ENCODE measurements around the gene IER3IP1. TPM values are rescaled to one million over a fixed set of nuclear protein-coding genes. Genes with fewer than 3 reads are reported as not detected.
"Not testable (repeated sequence)": the region's sequence is repeated elsewhere in the genome, so short reads cannot be mapped to it uniquely, and the experiment has no call there.

Gene IER3IP1
- total and polyA plus RNA-seq, 3 experiments from 2014 or later, result 15.6 to 20.9 (median 19.0) TPM

DNA sequence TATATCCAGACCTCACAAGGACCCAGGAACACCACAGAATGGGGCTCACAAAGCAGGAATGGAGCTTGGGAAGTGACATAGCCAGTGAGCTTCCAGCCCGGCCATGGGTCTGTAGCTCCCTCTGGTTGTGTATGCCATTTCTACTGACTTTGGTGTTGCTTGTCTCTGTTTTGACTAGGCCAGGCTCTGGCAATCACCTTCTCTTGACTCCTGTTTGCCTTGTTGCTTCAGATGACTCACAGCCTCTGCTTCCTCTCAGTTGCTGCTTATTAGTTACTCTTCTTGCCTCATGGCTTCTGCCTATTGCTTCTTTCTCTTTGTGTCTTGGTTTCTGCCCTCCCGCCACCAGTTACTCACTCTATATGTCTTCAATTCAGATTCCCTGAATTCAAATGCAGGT lies 15.8 kb upstream of the IER3IP1 start:
- POLR2A ChIA-PET, result no interaction called here
- H3K9me3 ChIP-seq (ENCODE audit: low read length), result no peaks in the 10 kb centered on the region

DNA sequence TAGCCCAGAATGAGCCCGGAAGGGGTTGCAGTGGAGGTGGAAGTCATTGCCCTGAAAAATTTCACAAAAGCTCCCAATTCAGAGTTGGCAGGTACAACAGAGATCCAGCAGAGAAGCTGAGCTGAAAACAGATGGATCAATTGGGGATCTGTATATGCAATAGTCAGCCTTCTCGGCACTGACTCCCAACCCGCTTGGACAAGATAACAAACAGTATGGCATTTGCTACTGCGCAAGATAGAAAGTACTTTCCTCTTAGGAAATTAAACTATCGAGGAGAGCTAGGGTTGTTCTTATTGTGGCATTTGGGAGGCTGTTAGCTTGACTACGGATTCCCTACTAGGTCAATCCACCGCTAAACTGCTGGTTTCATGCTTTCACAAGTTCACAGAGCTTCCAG lies 11.6 kb upstream of the IER3IP1 start:
- Histone ChIP-seq H3K27ac (ENCODE audit: low read depth, low read length) (no peak overlapping the region), H3K4me3 (ENCODE audit: low read length) (no peak overlapping the region), H3K27me3 (ENCODE audit: insufficient read depth, low read length, poor library complexity, severe bottlenecking) (no peaks in the 10 kb centered on the region), H3K36me3 (ENCODE audit: insufficient read depth, low read length) (no peaks in the 10 kb centered on the region), H3K4me1 (ENCODE audit: insufficient read depth, low read length) (no peaks in the 10 kb centered on the region), H3K9me3 (ENCODE audit: low read length) (no peaks in the 10 kb centered on the region)
- peaks cover 0 to 14% (median 1%) of the 10 kb centered on the region in 3 donors for H3K36me3 Mint-ChIP-seq
- H3K9me3 Mint-ChIP-seq, result peaks cover 7 to 17% (median 13%) of the 10 kb centered on the region in 5 donors
- peaks cover 7 to 34% of the 10 kb centered on the region in 2 donors for H3K27me3 Mint-ChIP-seq
- no peak overlapping the region for H3K4me3 Mint-ChIP-seq
- ChIA-PET CTCF (interaction anchor here (1.8 kb wide), 1 partner anchor 14 kb away, joined by 4 read pairs; no protein-coding TSS in a partner anchor), POLR2A (no interaction called here)
- no peak for DNase-seq
- no peak overlapping the region for H3K27ac Mint-ChIP-seq
- H3K4me1 Mint-ChIP-seq, result no peaks in the 10 kb centered on the region

More for the DNA sequence above, 15.8 kb upstream of the IER3IP1 start:
- Mint-ChIP-seq H3K4me1 (no peaks in the 10 kb centered on the region), H3K36me3 (peaks cover 0 to 3% (median 1%) of the 10 kb centered on the region in 3 donors), H3K4me3 (no peak overlapping the region), H3K27me3 (peaks cover 10 to 51% of the 10 kb centered on the region in 2 donors), H3K9me3 (no peaks in the 10 kb centered on the region), H3K27ac (no peak overlapping the region)
- Histone ChIP-seq H3K4me1 (ENCODE audit: insufficient read depth, low read length) (no peaks in the 10 kb centered on the region), H3K27ac (ENCODE audit: low read depth, low read length) (no peak overlapping the region), H3K36me3 (ENCODE audit: insufficient read depth, low read length) (no peaks in the 10 kb centered on the region), H3K4me3 (ENCODE audit: low read length) (no peak overlapping the region), H3K27me3 (ENCODE audit: insufficient read depth, low read length, poor library complexity, severe bottlenecking) (no peaks in the 10 kb centered on the region)
- DNase-seq, result no peak
- CTCF ChIA-PET, result no interaction called here

DNA sequence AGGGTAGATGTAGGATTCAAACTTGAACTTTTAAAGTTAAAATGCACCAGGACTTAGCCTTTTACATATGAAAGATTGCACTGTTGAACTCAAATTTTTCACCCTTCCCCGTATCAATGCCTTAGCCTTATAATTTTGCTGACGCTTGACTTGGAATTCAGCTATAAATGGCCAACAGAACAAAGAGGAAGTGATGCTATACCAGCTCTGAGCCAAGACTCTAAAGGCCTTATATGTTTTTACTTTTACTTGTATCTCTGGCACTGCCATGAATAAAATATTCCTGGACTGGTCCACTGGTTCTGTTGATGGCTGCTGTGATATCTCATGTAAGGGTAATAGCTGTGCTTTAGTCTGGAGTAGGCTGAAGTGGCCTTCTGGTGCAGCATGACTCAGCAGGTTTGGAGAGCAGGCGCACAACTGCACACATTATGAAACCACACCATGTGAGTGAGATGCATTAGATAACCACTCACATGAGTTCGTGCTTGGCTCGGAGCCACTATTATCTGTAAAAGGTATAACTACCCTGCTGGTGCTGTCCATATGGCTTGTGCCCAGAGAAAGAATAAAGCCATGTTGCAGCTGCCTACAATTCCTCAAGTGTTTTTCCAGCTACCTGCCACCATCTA lies 8.4 kb upstream of the IER3IP1 start:
- H3K27ac ChIP-seq (ENCODE audit: low read depth, low read length), result no peak overlapping the region
- no peaks in the 10 kb centered on the region for H3K4me1 ChIP-seq (ENCODE audit: insufficient read depth, low read length)
- H3K27me3 ChIP-seq (ENCODE audit: insufficient read depth, low read length, poor library complexity, severe bottlenecking), result no peaks in the 10 kb centered on the region
- no peaks in the 10 kb centered on the region for H3K36me3 ChIP-seq (ENCODE audit: insufficient read depth, low read length)
- no peak for DNase-seq
- POLR2A ChIA-PET, result no interaction called here
- Mint-ChIP-seq H3K27ac (no peak overlapping the region), H3K4me3 (no peak overlapping the region), H3K4me1 (no peaks in the 10 kb centered on the region), H3K36me3 (peaks cover 0 to 14% (median 1%) of the 10 kb centered on the region in 3 donors), H3K9me3 (peaks cover 7 to 17% (median 13%) of the 10 kb centered on the region in 5 donors), H3K27me3 (peaks cover 15 to 47% of the 10 kb centered on the region in 2 donors)
- H3K4me3 ChIP-seq (ENCODE audit: low read length), result no peak overlapping the region
- H3K9me3 ChIP-seq (ENCODE audit: low read length), result no peaks in the 10 kb centered on the region
- CTCF ChIA-PET, result no interaction called here

DNA sequence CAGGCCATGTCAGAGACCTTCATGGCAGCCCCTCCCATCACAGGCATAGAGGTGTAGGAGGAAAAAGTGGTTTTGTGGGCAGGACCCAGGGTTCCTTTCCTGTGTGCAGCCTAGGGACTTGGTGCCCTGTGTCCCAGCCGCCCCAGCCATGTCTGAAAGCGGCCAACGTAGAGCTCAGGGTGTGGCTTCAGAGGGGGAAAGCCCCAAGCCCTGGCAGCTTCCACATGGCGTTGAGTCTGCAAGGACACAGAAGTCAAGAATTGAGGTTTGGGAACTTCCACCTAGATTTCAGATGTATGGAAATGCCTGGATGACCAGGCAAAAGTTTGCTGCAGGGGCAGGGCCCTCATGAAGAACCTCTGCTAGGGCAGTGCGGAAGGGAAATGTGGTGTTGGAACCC lies 6.0 kb upstream of the IER3IP1 start:
- H3K4me1 Mint-ChIP-seq; H3K36me3 ChIP-seq (ENCODE audit: insufficient read depth, low read length); DNase-seq; H3K4me1 ChIP-seq (ENCODE audit: insufficient read depth, low read length); H3K27ac ChIP-seq (ENCODE audit: low read depth, low read length); H3K4me3 ChIP-seq (ENCODE audit: low read length); H3K27me3 ChIP-seq (ENCODE audit: insufficient read depth, low read length, poor library complexity, severe bottlenecking); H3K4me3 Mint-ChIP-seq; H3K9me3 ChIP-seq (ENCODE audit: low read length); H3K27ac Mint-ChIP-seq; POLR2A ChIA-PET; CTCF ChIA-PET: not testable (repeated sequence)
- H3K9me3 Mint-ChIP-seq, result peaks cover 7 to 17% (median 13%) of the 10 kb centered on the region in 5 donors
- H3K27me3 Mint-ChIP-seq, result peaks cover 15 to 41% of the 10 kb centered on the region in 2 donors
- peaks cover 0 to 14% (median under 1%) of the 10 kb centered on the region in 3 donors for H3K36me3 Mint-ChIP-seq

DNA sequence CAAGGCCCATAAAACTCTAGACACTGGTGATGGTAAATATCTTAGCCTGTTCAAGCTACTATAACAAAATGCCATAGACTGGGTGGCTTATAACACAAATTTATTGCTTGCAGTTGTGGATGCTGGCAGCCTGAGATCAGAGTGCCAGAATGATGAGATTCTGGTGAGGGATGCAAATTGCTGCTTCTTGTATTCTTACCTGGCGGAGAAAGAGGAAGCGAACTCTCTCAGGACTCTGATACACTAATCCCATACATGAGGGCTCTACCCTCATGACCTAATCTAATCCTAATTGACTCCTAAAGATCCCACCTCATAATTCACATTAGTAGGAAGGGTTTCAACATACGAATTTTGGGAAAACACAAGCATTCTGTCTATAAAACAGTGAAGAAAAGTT lies 4.6 kb upstream of the IER3IP1 start:
- ChIA-PET CTCF (no interaction called here), POLR2A (no interaction called here)
- Mint-ChIP-seq H3K27ac (peak overlapping the region in 1 of 8 donors; percentile 3), H3K4me3 (peak overlapping the region in 1 of 7 donors; percentile 6), H3K27me3 (peaks cover 15 to 33% of the 10 kb centered on the region in 2 donors), H3K9me3 (peaks cover 7 to 17% (median 13%) of the 10 kb centered on the region in 5 donors), H3K36me3 (peaks cover 0 to 14% (median 3%) of the 10 kb centered on the region in 3 donors), H3K4me1 (peaks cover 0 to 4% (median 2%) of the 10 kb centered on the region in 3 donors)
- Histone ChIP-seq H3K36me3 (ENCODE audit: insufficient read depth, low read length) (no peaks in the 10 kb centered on the region), H3K4me3 (ENCODE audit: low read length) (no peak overlapping the region), H3K27me3 (ENCODE audit: insufficient read depth, low read length, poor library complexity, severe bottlenecking) (no peaks in the 10 kb centered on the region), H3K27ac (ENCODE audit: low read depth, low read length) (no peak overlapping the region), H3K9me3 (ENCODE audit: low read length) (no peaks in the 10 kb centered on the region), H3K4me1 (ENCODE audit: insufficient read depth, low read length) (no peaks in the 10 kb centered on the region)
- no peak for DNase-seq

DNA sequence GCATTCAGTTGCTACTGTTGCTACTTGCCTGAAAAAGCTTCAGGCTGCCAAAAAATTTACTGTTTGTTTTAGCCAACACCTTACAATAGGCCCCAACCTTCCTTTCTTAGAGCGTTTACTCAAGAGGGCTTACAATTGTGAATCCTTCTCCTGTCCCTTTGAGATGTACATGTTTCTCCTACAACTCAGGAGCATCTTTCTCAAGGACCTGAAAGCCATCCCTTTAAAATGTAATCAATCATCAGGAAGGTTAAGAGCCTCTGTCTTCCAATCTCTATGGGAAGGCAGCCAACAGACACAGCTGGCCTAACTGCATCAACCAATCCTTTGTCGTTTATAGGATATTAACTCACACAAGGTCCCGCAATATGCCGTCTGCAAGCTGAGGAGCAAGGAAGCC lies 3.4 kb upstream of the IER3IP1 start:
- H3K4me3 ChIP-seq (ENCODE audit: low read length), result no peak overlapping the region
- DNase-seq, result no peak
- Mint-ChIP-seq H3K27me3 (peaks cover 15 to 32% of the 10 kb centered on the region in 2 donors), H3K4me1 (peaks cover 0 to 4% (median 2%) of the 10 kb centered on the region in 3 donors), H3K4me3 (peak overlapping the region in 1 of 7 donors; percentile 7), H3K27ac (no peak overlapping the region), H3K36me3 (peaks cover 0 to 7% (median 7%) of the 10 kb centered on the region in 3 donors), H3K9me3 (peaks cover 2 to 9% (median 7%) of the 10 kb centered on the region in 5 donors)
- no peaks in the 10 kb centered on the region for H3K9me3 ChIP-seq (ENCODE audit: low read length)
- H3K36me3 ChIP-seq (ENCODE audit: insufficient read depth, low read length), result no peaks in the 10 kb centered on the region
- POLR2A ChIA-PET, result no interaction called here
- CTCF ChIA-PET, result interaction anchor here (0.8 kb wide), 1 partner anchor 30 kb away, joined by 4 read pairs; the partner anchor contains the start of gene HDHD2
- H3K27ac ChIP-seq (ENCODE audit: low read depth, low read length), result no peak overlapping the region
- H3K4me1 ChIP-seq (ENCODE audit: insufficient read depth, low read length), result peaks cover 9% of the 10 kb centered on the region
- no peaks in the 10 kb centered on the region for H3K27me3 ChIP-seq (ENCODE audit: insufficient read depth, low read length, poor library complexity, severe bottlenecking)

DNA sequence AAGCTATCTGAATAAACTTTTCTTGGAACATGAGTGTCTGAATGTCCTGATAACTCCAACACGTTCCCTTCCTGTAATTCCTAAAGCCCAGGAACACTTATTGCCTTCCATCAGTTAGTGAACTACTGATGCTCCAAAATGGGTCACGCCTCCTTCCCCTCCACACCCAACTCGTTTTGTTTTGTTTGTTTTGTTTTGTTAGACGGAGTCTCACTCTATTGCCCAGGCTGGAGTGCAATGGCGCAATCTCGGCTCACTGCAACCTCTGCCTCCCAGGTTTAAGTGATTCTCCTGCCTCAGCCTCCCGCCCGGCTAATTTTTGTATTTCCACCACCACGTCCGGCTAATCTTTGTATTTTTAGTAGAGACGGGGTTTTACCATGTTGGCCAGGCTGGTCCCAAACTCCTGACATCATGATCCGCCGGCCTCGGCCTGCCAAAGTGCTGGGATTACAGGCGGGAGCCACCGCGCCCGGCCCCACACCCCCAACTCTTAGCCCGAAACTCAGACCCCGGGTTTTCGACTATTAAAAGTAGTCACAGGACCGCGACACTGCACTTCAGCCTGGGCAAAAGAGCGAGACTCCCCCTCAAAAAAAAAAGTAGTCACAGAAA lies 774 bp downstream of the IER3IP1 start:
- peak overlapping the region; percentile 79 for H3K4me3 ChIP-seq (ENCODE audit: low read length)
- peak overlapping the region; percentile 62 for H3K27ac ChIP-seq (ENCODE audit: low read depth, low read length)
- no peaks in the 10 kb centered on the region for H3K36me3 ChIP-seq (ENCODE audit: insufficient read depth, low read length)
- no peaks in the 10 kb centered on the region for H3K27me3 ChIP-seq (ENCODE audit: insufficient read depth, low read length, poor library complexity, severe bottlenecking)
- H3K4me3 Mint-ChIP-seq, result no peak overlapping the region
- DNase-seq, result no peak
- H3K4me1 ChIP-seq (ENCODE audit: insufficient read depth, low read length), result peaks cover 25% of the 10 kb centered on the region
- ChIA-PET CTCF (no interaction called here), POLR2A (interaction anchor here (0.8 kb wide), 1 partner anchor 25 kb away, joined by 3 read pairs; the partner anchor contains the start of gene HDHD2)
- peaks cover 7% of the 10 kb centered on the region in 2 donors for H3K27me3 Mint-ChIP-seq
- peak overlapping the region in 3 of 8 donors; percentile 80 to 95 (median 88) for H3K27ac Mint-ChIP-seq
- peaks cover 0 to 11% (median 2%) of the 10 kb centered on the region in 3 donors for H3K4me1 Mint-ChIP-seq
- no peaks in the 10 kb centered on the region for H3K9me3 ChIP-seq (ENCODE audit: low read length)
- H3K9me3 Mint-ChIP-seq, result no peaks in the 10 kb centered on the region
- H3K36me3 Mint-ChIP-seq, result peaks cover 0 to 9% (median 0%) of the 10 kb centered on the region in 3 donors

DNA sequence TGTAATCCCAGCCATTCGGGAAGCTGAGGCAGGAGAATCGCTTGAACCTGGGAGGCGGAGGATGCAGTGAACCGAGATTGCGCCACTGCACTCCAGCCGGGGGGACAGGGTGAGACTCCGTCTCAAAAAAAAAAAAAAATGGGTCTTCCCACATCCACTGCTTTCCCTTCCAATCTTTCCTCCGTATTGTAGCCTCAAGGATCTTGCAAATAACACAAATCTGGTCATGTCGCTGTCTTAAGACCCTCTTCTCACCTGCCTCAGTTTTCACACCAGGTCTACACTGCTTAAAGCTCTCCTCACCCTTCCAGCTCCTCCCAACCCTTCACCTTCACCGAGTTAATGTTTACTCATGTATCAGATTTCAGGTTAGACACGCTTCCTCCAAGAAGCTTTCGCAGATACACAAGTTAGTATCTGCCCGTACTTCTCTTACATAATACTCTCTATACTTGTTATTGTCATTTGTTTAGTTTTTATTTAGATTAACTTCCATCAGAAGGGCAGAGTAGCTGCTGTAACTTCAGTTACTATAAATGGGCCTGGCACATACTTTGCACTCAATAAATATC lies 1.5 kb downstream of the IER3IP1 start:
- POLR2A ChIA-PET, result interaction anchor here (0.8 kb wide), 1 partner anchor 24 kb away, joined by 3 read pairs; the partner anchor contains the start of gene HDHD2
- no peaks in the 10 kb centered on the region for H3K36me3 ChIP-seq (ENCODE audit: insufficient read depth, low read length)
- Mint-ChIP-seq H3K27ac (no peak overlapping the region), H3K4me1 (peaks cover 0 to 18% (median 7%) of the 10 kb centered on the region in 3 donors), H3K36me3 (peaks cover 0 to 9% (median 0%) of the 10 kb centered on the region in 3 donors), H3K4me3 (no peak overlapping the region), H3K9me3 (no peaks in the 10 kb centered on the region), H3K27me3 (peaks cover 2 to 7% of the 10 kb centered on the region in 2 donors)
- CTCF ChIA-PET, result no interaction called here
- peaks cover 25% of the 10 kb centered on the region for H3K4me1 ChIP-seq (ENCODE audit: insufficient read depth, low read length)
- H3K4me3 ChIP-seq (ENCODE audit: low read length), result peak overlapping the region; percentile 79
- no peak overlapping the region for H3K27ac ChIP-seq (ENCODE audit: low read depth, low read length)
- H3K9me3 ChIP-seq (ENCODE audit: low read length), result no peaks in the 10 kb centered on the region
- H3K27me3 ChIP-seq (ENCODE audit: insufficient read depth, low read length, poor library complexity, severe bottlenecking), result no peaks in the 10 kb centered on the region
- DNase-seq, result no peak
